HepG2 (cell line): ENCODE data around the gene P3H3. TPM values are rescaled to one million over a fixed set of nuclear protein-coding genes. Genes with fewer than 3 reads are reported as not detected.

ENCODE experiments used
- AKNA ChIP-seq: sonication (generic); formaldehyde crosslinking; IDR thresholded peaks from 2 replicates; pipeline ENCODE4 v1.4.0; 2020; ENCODE audit warnings: missing genetic modification reagents, borderline replicate concordance
- ARNT2 ChIP-seq: sonication (generic); formaldehyde crosslinking; IDR thresholded peaks from 2 replicates; pipeline ENCODE4 v1.8.0; 2022; ENCODE audit warnings: mild to moderate bottlenecking, low read depth, missing genetic modification reagents, moderate library complexity
- CCAR2 ChIP-seq: fragments of 200-400 bp; formaldehyde crosslinking; optimal IDR thresholded peaks from 2 replicates; pipeline ENCODE3; 2018; ENCODE audit warnings: low read depth, mild to moderate bottlenecking, low read length, moderate library complexity
- CENPT ChIP-seq: sonication (generic); formaldehyde crosslinking; IDR thresholded peaks from 2 replicates; pipeline ENCODE4 v1.8.0; 2022; ENCODE audit warnings: low read depth, mild to moderate bottlenecking, moderate library complexity, missing genetic modification reagents
- FOXK2 ChIP-seq: fragments of 450-650 bp; IDR thresholded peaks from 2 replicates; pipeline ENCODE4 v1.6.1; 2016
- HHEX ChIP-seq: IDR thresholded peaks from 2 replicates; pipeline ENCODE4 v1.6.1; 2016; ENCODE audit warnings: control low read depth
- KDM1A ChIP-seq: IDR thresholded peaks from 2 replicates; pipeline ENCODE4 v1.6.1; 2016; ENCODE audit warnings: missing compliant biosample characterization
- KLF16 ChIP-seq, 2 experiments: sonication (generic) in 1 of 2; formaldehyde crosslinking in 1 of 2; IDR thresholded peaks; 2 replicates each; pipeline versions ENCODE4 v1.6.1 to v1.8.0; 2016 to 2023; ENCODE audit warnings: missing genetic modification reagents in 2 of 2, missing compliant biosample characterization in 1 of 2
- KMT2B ChIP-seq: IDR thresholded peaks from 2 replicates; pipeline ENCODE4 v1.6.1; 2016; ENCODE audit warnings: missing genetic modification reagents, missing compliant biosample characterization
- MAF1 ChIP-seq: sonication (generic); formaldehyde crosslinking; IDR thresholded peaks from 2 replicates; pipeline ENCODE4 v1.5.0; 2020; ENCODE audit warnings: missing genetic modification reagents, borderline replicate concordance
- MBNL3 ChIP-seq: fragments of 250-450 bp; sonication (Bioruptor Pico); conservative IDR thresholded peaks from 2 replicates; pipeline ENCODE4 v1.8.0; 2022; ENCODE audit warnings: mild to moderate bottlenecking, inconsistent platforms
- MEIS2 ChIP-seq: sonication (generic); formaldehyde crosslinking; IDR thresholded peaks from 2 replicates; pipeline ENCODE4 v1.9.0; 2021; ENCODE audit warnings: mild to moderate bottlenecking, missing genetic modification reagents
- REPIN1 ChIP-seq: sonication (generic); formaldehyde crosslinking; IDR thresholded peaks from 2 replicates; pipeline ENCODE4 v1.8.0; 2022; ENCODE audit warnings: missing genetic modification reagents, low read depth, mild to moderate bottlenecking, borderline replicate concordance
- SSRP1 ChIP-seq: IDR thresholded peaks from 2 replicates; pipeline ENCODE4 v1.6.1; 2016; ENCODE audit warnings: control low read depth
- TFAP4 ChIP-seq: sonication (generic); IDR thresholded peaks from 2 replicates; pipeline ENCODE4 v1.6.1; 2016; ENCODE audit warnings: low read depth, borderline replicate concordance
- XBP1 ChIP-seq: sonication (generic); formaldehyde crosslinking; IDR thresholded peaks from 2 replicates; pipeline ENCODE4 v1.5.0; 2020; ENCODE audit warnings: missing genetic modification reagents
- ZBTB49 ChIP-seq: sonication (generic); formaldehyde crosslinking; IDR thresholded peaks from 2 replicates; pipeline ENCODE4 v1.4.0; 2020; ENCODE audit warnings: missing genetic modification reagents, borderline replicate concordance
- ZMYM4 ChIP-seq: sonication (generic); formaldehyde crosslinking; IDR thresholded peaks from 2 replicates; pipeline ENCODE4 v1.8.1; 2023; ENCODE audit warnings: mild to moderate bottlenecking, missing genetic modification reagents
- ZNF205 ChIP-seq: IDR thresholded peaks from 2 replicates; pipeline ENCODE4 v1.6.1; 2018; ENCODE audit warnings: missing biosample characterization, missing genetic modification reagents
- ZNF263 ChIP-seq: sonication (generic); formaldehyde crosslinking; IDR thresholded peaks from 2 replicates; pipeline ENCODE4 v1.4.0; 2020; ENCODE audit warnings: missing genetic modification reagents
- ZNF615 ChIP-seq: sonication (generic); formaldehyde crosslinking; IDR thresholded peaks from 2 replicates; pipeline ENCODE4 v1.5.0; 2020; ENCODE audit warnings: mild to moderate bottlenecking, missing genetic modification reagents, borderline replicate concordance
- ZNF724P ChIP-seq: sonication (generic); formaldehyde crosslinking; IDR thresholded peaks from 2 replicates; pipeline ENCODE4 v1.8.0; 2022; ENCODE audit warnings: missing genetic modification reagents, borderline replicate concordance
- ZNF891 ChIP-seq: sonication (generic); formaldehyde crosslinking; IDR thresholded peaks from 2 replicates; pipeline ENCODE4 v1.5.0; 2020; ENCODE audit warnings: mild to moderate bottlenecking, missing genetic modification reagents
- ZSCAN22 ChIP-seq: sonication (generic); formaldehyde crosslinking; IDR thresholded peaks from 2 replicates; pipeline ENCODE4 v1.4.0; 2020; ENCODE audit warnings: mild to moderate bottlenecking, missing genetic modification reagents
- polyA plus RNA-seq, 8 experiments: library from polyadenylated mRNA; depleted of rRNA in 3 of 8; stranded (reverse) in 7 of 8; unstranded in 1 of 8; fragments of >200 nt; fragmentation: Illumina TruSeq in 4 of 8; extraction: Trizol in 4 of 8; gene quantifications; 2 replicates each; pipeline versions ENCODE4 v1.2.1 to v1.2.3, GENCODE V29; 2011 to 2016; ENCODE audit warnings: low read depth in 4 of 8, missing spikeins in 1 of 8, mixed read lengths in 1 of 8; ENCODE audit not compliant: insufficient read depth in 1 of 8
- total RNA-seq, 5 experiments: library from RNA; depleted of rRNA; stranded (reverse); fragments of >200 nt; fragmentation: Illumina TruSeq; extraction: Trizol; gene quantifications; 2 replicates each; pipeline ENCODE4 v1.2.3, GENCODE V29; 2016; ENCODE audit warnings: low read depth in 1 of 5

Gene P3H3
- total and polyA plus RNA-seq, 2 of the 13 experiments (the other 11 are each of a cell fraction or from before 2014, with no cell fraction given) = 20.1 to 20.5 TPM

- TF ChIP-seq AKNA (CRISPR knock-in tag) = no peak
- no peak for TF ChIP-seq ZNF205 (CRISPR knock-in tag)
- no peak for TF ChIP-seq CCAR2
- no peak for TF ChIP-seq KDM1A
- no peak for TF ChIP-seq ZNF891 (CRISPR knock-in tag)
- TF ChIP-seq ZBTB49 (CRISPR knock-in tag) = no peak
- peak; percentile 41; the same call in 1 of the 2 replicates for TF ChIP-seq ZNF263 (CRISPR knock-in tag)
- no peak; the same call in 1 of the 2 replicates for TF ChIP-seq SSRP1
- TF ChIP-seq ZNF615 (CRISPR knock-in tag) = no peak
- TF ChIP-seq KLF16 (CRISPR knock-in tag; IDR thresholded peaks at IDR 0.05) = 0 out of 4 replicates have a peak, but pooled peaks of 1 of the 2 experiments have one; percentile 36
- peak; percentile 19; the same call in 1 of the 2 replicates for TF ChIP-seq MEIS2 (CRISPR knock-in tag)
- TF ChIP-seq ZMYM4 = no peak
- no peak for TF ChIP-seq FOXK2
- no peak for TF ChIP-seq TFAP4
- no peak for TF ChIP-seq KMT2B
- TF ChIP-seq CENPT = no peak
- TF ChIP-seq REPIN1 (CRISPR knock-in tag) = peak; percentile 68; the same call in 1 of the 2 replicates
- no peak for TF ChIP-seq MAF1 (CRISPR knock-in tag)
- no peak for TF ChIP-seq HHEX (CRISPR knock-in tag)
- TF ChIP-seq ZNF724P (CRISPR knock-in tag) = no peak
- no peak for TF ChIP-seq ZSCAN22 (CRISPR knock-in tag)
- TF ChIP-seq XBP1 = no peak
- no peak for TF ChIP-seq MBNL3 (CRISPR knock-in tag)
- no peak for TF ChIP-seq ARNT2 (CRISPR knock-in tag)
Measured at GRCh38 chr12:6825398-6826124, 2.6 kb upstream of the P3H3 start (continued).
